Ishikawa (cell line): Measurements from ENCODE around the gene LYRM7.

Source experiments
- EP300 ChIP-seq: IDR thresholded peaks from 2 replicates; pipeline ENCODE4 v1.6.1; 2012; ENCODE audit warnings: borderline replicate concordance
- TF ChIP-seq, protein P1 (sequence below): IDR thresholded peaks from 2 replicates; pipeline ENCODE4 v1.6.1; 2012

DNA sequence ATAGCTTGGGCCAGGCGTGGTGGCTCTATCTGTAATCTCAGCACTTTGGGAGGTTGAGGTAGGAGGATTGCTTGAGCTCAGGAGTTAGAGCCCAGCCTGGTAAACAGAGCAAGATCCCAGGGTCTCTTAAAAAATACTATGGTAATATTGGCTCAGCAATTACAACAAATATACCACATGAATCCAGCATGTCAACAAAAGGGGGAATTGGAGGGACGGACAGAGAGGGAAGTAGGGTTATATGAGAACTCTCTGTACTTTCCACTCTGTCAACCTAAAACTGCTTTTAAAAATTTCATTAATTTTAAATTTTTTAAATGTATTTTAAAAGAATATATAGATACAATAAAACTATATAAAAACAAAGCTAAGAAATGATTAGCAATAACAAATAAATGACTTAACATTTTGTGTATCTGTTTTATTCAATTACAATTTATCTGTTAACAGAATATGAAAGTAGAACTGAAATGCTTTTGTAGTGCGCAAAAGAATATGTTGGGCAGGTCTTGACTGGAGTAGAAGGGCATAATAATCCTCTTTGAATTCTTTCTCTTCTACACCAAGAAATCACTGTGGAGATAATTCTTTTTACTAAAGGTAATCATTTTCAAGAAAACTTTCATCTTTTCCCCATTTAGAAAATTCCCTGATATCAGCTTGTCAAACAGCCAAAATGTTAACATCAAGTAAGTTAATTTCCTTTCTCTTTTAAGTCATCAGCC lies 80.2 kb downstream of the LYRM7 start:
- TF ChIP-seq, protein P1, sequence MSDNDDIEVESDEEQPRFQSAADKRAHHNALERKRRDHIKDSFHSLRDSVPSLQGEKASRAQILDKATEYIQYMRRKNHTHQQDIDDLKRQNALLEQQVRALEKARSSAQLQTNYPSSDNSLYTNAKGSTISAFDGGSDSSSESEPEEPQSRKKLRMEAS: no peak
- no peak for TF ChIP-seq EP300
